HepG2 (cell line): ENCODE measurements around the gene MYO10. TPM values are rescaled to one million over a fixed set of nuclear protein-coding genes. Genes with fewer than 3 reads are reported as not detected.

Experiments
- CENPT ChIP-seq: sonication (generic); formaldehyde crosslinking; IDR thresholded peaks from 2 replicates; pipeline ENCODE4 v1.8.0; 2022; ENCODE audit warnings: low read depth, mild to moderate bottlenecking, moderate library complexity, missing genetic modification reagents
- CTCF ChIP-seq: sonication (generic); formaldehyde crosslinking; IDR thresholded peaks from 2 replicates; pipeline ENCODE4 v1.5.0; 2020; ENCODE audit warnings: mild to moderate bottlenecking, missing genetic modification reagents, moderate library complexity
- KDM2A ChIP-seq: sonication (generic); formaldehyde crosslinking; IDR thresholded peaks from 2 replicates; pipeline ENCODE4 v1.4.0; 2020; ENCODE audit warnings: low read depth, missing genetic modification reagents, borderline replicate concordance
- RAD21 ChIP-seq: fragments of 450-650 bp; formaldehyde crosslinking; IDR thresholded peaks from 2 replicates; pipeline ENCODE4 v1.5.0; 2020; ENCODE audit warnings: mild to moderate bottlenecking
- SIX1 ChIP-seq: sonication (generic); formaldehyde crosslinking; IDR thresholded peaks from 2 replicates; pipeline ENCODE4 v1.4.0; 2020; ENCODE audit warnings: missing genetic modification reagents, borderline replicate concordance
- SMC3 ChIP-seq: IDR thresholded peaks from 2 replicates; pipeline ENCODE4 v1.6.1; 2011; ENCODE audit warnings: low read length, improper control_type of control experiment
- STAG1 ChIP-seq: sonication (generic); formaldehyde crosslinking; IDR thresholded peaks from 2 replicates; pipeline ENCODE4 v1.4.0; 2020; ENCODE audit warnings: missing genetic modification reagents
- THAP7 ChIP-seq: sonication (generic); formaldehyde crosslinking; IDR thresholded peaks from 2 replicates; pipeline ENCODE4 v1.8.1; 2023; ENCODE audit warnings: mild to moderate bottlenecking, missing genetic modification reagents
- ZC3H4 ChIP-seq: sonication (generic); formaldehyde crosslinking; IDR thresholded peaks from 2 replicates; pipeline ENCODE4 v1.4.0; 2020; ENCODE audit warnings: missing genetic modification reagents, borderline replicate concordance
- ZNF614 ChIP-seq: IDR thresholded peaks from 2 replicates; pipeline ENCODE4 v1.6.1; 2018; ENCODE audit warnings: missing biosample characterization, missing genetic modification reagents, inconsistent platforms, borderline replicate concordance
- ZNF652 ChIP-seq: IDR thresholded peaks from 2 replicates; pipeline ENCODE4 v1.6.1; 2016; ENCODE audit warnings: low read depth, borderline replicate concordance
- ZNF660 ChIP-seq: sonication (generic); formaldehyde crosslinking; IDR thresholded peaks from 2 replicates; pipeline ENCODE4 v1.5.1; 2020; ENCODE audit warnings: mild to moderate bottlenecking, low read depth, missing genetic modification reagents, borderline replicate concordance
- ZNF841 ChIP-seq: sonication (generic); formaldehyde crosslinking; IDR thresholded peaks from 2 replicates; pipeline ENCODE4 v1.8.1; 2023; ENCODE audit warnings: missing genetic modification reagents, borderline replicate concordance
- ZSCAN21 ChIP-seq: sonication (generic); formaldehyde crosslinking; IDR thresholded peaks from 2 replicates; pipeline ENCODE4 v1.8.0; 2022; ENCODE audit warnings: mild to moderate bottlenecking, missing genetic modification reagents, moderate library complexity, borderline replicate concordance
- polyA plus RNA-seq, 8 experiments: library from polyadenylated mRNA; depleted of rRNA in 3 of 8; stranded (reverse) in 7 of 8; unstranded in 1 of 8; fragments of >200 nt; fragmentation: Illumina TruSeq in 4 of 8; extraction: Trizol in 4 of 8; gene quantifications; 2 replicates each; pipeline versions ENCODE4 v1.2.1 to v1.2.3, GENCODE V29; 2011 to 2016; ENCODE audit warnings: low read depth in 4 of 8, missing spikeins in 1 of 8, mixed read lengths in 1 of 8; ENCODE audit not compliant: insufficient read depth in 1 of 8
- total RNA-seq, 5 experiments: library from RNA; depleted of rRNA; stranded (reverse); fragments of >200 nt; fragmentation: Illumina TruSeq; extraction: Trizol; gene quantifications; 2 replicates each; pipeline ENCODE4 v1.2.3, GENCODE V29; 2016; ENCODE audit warnings: low read depth in 1 of 5
- TF ChIP-seq, protein P1 (sequence below): sonication (generic); formaldehyde crosslinking; IDR thresholded peaks from 2 replicates; pipeline ENCODE4 v1.4.0; 2020; ENCODE audit warnings: missing genetic modification reagents

Gene MYO10
- total and polyA plus RNA-seq, 2 of the 13 experiments (the other 11 are each of a cell fraction or from before 2014, with no cell fraction given) = 4.5 to 14.0 TPM

GRCh38 chr5:16934123-16934522, 2.0 kb downstream of the MYO10 start (continued):
- no peak for TF ChIP-seq ZSCAN21 (CRISPR knock-in tag)
- TF ChIP-seq SMC3 = peak; percentile 74
- 0 out of 2 replicates have a peak, but pooled peaks have one; percentile 36 for TF ChIP-seq RAD21 (CRISPR knock-in tag)
- TF ChIP-seq ZNF841 = no peak
- no peak for TF ChIP-seq ZNF660 (CRISPR knock-in tag)
- TF ChIP-seq, protein P1, sequence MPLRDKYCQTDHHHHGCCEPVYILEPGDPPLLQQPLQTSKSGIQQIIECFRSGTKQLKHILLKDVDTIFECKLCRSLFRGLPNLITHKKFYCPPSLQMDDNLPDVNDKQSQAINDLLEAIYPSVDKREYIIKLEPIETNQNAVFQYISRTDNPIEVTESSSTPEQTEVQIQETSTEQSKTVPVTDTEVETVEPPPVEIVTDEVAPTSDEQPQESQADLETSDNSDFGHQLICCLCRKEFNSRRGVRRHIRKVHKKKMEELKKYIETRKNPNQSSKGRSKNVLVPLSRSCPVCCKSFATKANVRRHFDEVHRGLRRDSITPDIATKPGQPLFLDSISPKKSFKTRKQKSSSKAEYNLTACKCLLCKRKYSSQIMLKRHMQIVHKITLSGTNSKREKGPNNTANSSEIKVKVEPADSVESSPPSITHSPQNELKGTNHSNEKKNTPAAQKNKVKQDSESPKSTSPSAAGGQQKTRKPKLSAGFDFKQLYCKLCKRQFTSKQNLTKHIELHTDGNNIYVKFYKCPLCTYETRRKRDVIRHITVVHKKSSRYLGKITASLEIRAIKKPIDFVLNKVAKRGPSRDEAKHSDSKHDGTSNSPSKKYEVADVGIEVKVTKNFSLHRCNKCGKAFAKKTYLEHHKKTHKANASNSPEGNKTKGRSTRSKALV (CRISPR knock-in tag) = 0 out of 2 replicates have a peak, but pooled peaks have one; percentile 49
- peak; percentile 44; the same call in 1 of the 2 replicates for TF ChIP-seq KDM2A (CRISPR knock-in tag)
- no peak for TF ChIP-seq ZNF614 (CRISPR knock-in tag)
- peak; percentile 76 for TF ChIP-seq CTCF
- no peak for TF ChIP-seq SIX1
- no peak for TF ChIP-seq ZNF652 (CRISPR knock-in tag)
- TF ChIP-seq THAP7 = no peak
- TF ChIP-seq ZC3H4 (CRISPR knock-in tag) = no peak
- peak; percentile 70 for TF ChIP-seq STAG1
- TF ChIP-seq CENPT (CRISPR knock-in tag) = no peak
